ENCODE data around the gene HORMAD2. TPM values are rescaled to one million over a fixed set of nuclear protein-coding genes. Genes with fewer than 3 reads are reported as not detected.

The HORMAD2 gene
- total and polyA plus RNA-seq, 4 donors: 0.11 to 0.86 (median 0.37) TPM

DNA sequence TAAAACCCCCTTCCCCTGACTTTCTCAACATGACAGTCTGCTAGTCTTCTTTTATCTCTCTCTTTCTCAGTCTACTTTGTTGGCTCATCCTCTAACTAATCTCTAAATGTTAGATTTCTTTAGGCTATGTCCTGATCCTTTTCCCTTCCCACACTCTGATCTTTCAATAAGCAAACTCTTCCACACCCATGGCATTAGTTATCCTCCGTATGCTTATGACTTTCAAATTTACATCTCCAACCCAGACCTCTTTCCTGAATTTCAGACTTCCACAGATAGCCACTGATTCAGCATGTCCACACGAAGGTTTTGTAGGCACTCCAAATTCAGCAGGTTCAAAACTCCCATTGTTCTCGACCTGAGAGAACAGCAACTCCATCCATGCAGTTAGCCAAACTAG is 90.7 kb downstream of the HORMAD2 start:
- no peak overlapping the region for H3K4me3 ChIP-seq (ENCODE audit: low read depth, low read length)

DNA sequence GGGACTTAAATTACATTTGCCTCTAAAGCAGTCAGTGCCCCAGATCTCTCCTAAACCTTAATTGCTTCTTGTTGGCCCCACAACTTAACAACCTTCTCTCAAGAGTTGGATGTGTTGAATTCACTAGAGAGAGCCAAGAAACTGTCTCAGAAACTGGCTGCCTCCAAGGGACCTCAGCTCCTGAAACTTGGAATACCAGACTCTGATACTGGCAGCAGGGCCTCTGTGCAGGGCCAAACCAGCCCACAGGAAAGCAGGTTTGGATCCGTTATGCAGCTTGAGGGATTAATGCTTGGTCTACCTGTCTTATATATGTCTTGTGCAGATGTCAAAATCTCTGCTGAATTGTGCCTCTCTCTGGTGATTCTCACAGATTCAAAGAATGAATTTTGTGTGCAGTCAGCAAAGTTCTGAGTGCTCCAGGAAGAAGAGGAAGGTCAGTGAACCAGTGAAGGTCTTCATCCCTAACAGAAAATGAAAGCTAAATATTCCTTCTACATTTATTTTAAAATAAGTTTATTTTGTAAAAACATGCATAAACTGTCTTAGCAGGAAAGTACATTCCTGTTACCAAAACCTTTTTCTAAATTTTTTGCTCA is 95.5 kb downstream of the HORMAD2 start:
- 50% methylated on average over 1 of the region's 1 CpG for WGBS (ENCODE audit: insufficient coverage)

More for the DNA sequence above, 90.7 kb downstream of the HORMAD2 start:
- Histone ChIP-seq H3K27me3 (ENCODE audit: control insufficient read depth, insufficient read depth, low read length) (no peaks in the 10 kb centered on the region), H3K9me3 (ENCODE audit: control insufficient read depth, insufficient read depth, low read length) (no peaks in the 10 kb centered on the region), H3K4me1 (ENCODE audit: control insufficient read depth, insufficient read depth, low read length) (no peaks in the 10 kb centered on the region), H3K36me3 (ENCODE audit: control insufficient read depth, insufficient read depth, low read length) (no peaks in the 10 kb centered on the region), H3K27ac (ENCODE audit: low read depth, low read length) (no peak overlapping the region)
- WGBS (ENCODE audit: insufficient coverage): 83% methylated on average over 3 of the region's 3 CpGs
- no peak for DNase-seq (ENCODE audit: low read depth in 4 of 6, low spot score in 6 of 6)

DNA sequence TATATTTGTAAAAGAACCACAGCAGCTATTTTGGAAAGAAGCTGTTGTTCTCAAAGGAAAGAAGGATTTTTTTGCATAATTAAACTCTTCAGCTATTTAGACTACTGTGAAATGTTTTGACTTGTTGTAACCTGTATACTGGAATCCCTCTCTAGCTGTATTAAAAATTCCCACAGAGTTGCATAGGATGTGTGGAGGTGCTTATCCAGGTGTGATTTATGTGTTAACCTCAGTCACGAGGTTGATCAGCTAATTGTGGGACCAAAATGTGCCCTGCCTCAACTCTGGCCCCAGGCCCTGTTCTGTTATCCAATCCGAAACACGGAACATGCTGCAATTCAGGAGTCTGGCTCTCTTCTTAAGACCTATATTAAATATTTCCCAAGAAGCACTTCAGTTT is 96.2 kb downstream of the HORMAD2 start:
- no peaks in the 10 kb centered on the region for H3K4me1 ChIP-seq (ENCODE audit: control insufficient read depth, insufficient read depth, low read length)
- H3K27ac ChIP-seq (ENCODE audit: low read depth, low read length): no peak overlapping the region
- H3K36me3 ChIP-seq (ENCODE audit: control insufficient read depth, insufficient read depth, low read length): no peaks in the 10 kb centered on the region
- DNase-seq (ENCODE audit: low read depth in 4 of 6, low spot score in 6 of 6): no peak
- no peak overlapping the region for H3K4me3 ChIP-seq (ENCODE audit: low read depth, low read length)
- H3K27me3 ChIP-seq (ENCODE audit: control insufficient read depth, insufficient read depth, low read length): no peaks in the 10 kb centered on the region
- WGBS (ENCODE audit: insufficient coverage): 100% methylated on average over 2 of the region's 3 CpGs
- no peaks in the 10 kb centered on the region for H3K9me3 ChIP-seq (ENCODE audit: control insufficient read depth, insufficient read depth, low read length)

More for the DNA sequence above, 95.5 kb downstream of the HORMAD2 start:
- no peaks in the 10 kb centered on the region for H3K9me3 ChIP-seq (ENCODE audit: control insufficient read depth, insufficient read depth, low read length)
- no peaks in the 10 kb centered on the region for H3K36me3 ChIP-seq (ENCODE audit: control insufficient read depth, insufficient read depth, low read length)
- H3K4me3 ChIP-seq (ENCODE audit: low read depth, low read length): no peak overlapping the region
- peak in 1 of 6 donors; percentile 85 for DNase-seq (ENCODE audit: low read depth in 4 of 6, low spot score in 6 of 6)
- H3K27me3 ChIP-seq (ENCODE audit: control insufficient read depth, insufficient read depth, low read length): no peaks in the 10 kb centered on the region
- H3K4me1 ChIP-seq (ENCODE audit: control insufficient read depth, insufficient read depth, low read length): no peaks in the 10 kb centered on the region
- H3K27ac ChIP-seq (ENCODE audit: low read depth, low read length): no peak overlapping the region

DNA sequence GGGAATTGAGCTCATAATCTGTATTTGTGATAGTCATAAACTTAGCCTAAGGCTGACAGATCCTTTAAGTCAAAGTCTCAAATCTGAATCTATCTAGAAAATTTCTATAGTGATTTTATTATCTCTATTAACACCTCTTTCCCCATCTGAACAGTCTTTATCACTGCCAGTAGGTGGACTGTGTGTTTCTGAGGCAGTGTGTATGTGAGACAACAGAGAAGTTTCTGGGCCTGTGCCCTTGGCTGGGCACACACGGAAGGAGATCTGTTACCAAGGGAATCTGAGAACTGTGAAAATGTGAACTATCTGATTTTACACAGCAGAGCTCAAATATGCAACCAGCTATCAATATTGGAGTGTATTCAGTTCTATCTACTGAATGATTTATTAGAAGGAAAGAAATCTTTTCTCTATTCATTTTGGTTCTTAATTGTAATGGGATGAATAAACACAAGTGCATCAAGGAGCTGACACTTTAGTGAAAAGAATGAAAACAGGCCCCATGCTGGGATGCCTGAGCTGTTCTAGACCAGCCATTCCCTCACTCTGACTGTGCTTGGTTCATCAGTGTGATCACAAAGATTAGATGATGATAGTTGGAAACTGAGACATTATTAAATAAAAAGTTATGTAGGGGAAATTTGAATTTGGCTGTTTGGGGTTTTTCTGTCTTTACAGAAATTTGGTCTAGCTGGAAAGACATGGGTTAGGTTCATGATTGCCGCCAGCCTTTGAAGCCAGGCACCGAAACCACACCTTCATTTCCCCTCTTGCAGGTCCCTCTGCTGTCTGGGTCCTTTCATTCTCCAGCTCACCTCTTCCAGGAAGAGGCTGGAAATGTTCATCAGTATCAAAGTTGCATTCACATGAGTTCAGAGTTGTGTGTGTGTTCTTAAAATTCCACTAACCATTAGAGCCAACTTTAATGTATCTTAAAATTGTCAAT is 98.2 kb downstream of the HORMAD2 start:
- DNase-seq (ENCODE audit: low read depth in 4 of 6, low spot score in 6 of 6): peak in 1 of 6 donors; percentile 70
- H3K9me3 ChIP-seq (ENCODE audit: control insufficient read depth, insufficient read depth, low read length): no peaks in the 10 kb centered on the region

DNA sequence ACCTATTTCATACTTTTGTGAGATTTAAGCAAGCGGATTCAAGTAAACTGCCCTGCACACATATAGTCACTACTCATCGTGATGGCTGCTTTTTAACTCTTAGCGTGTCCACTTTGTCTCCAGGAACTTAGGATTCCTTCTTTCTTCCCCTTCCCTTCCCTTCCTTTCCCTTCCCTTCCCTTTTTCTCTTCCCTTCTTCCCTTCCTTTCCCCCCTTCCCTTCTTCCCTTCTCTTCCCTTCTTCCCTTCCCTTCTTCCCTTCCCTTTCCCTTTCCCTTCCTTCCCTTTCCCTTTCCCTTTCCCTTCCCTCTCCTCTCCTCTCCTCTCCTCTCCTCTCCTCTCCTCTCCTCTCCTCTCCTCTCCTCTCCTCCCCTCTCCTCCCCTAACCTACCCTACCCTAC is 100.4 kb downstream of the HORMAD2 start:
- 89% methylated on average over 3 of the region's 3 CpGs for WGBS (ENCODE audit: insufficient coverage)
- Histone ChIP-seq H3K4me3 (ENCODE audit: low read depth, low read length) (no peak overlapping the region), H3K4me1 (ENCODE audit: control insufficient read depth, insufficient read depth, low read length) (no peaks in the 10 kb centered on the region), H3K9me3 (ENCODE audit: control insufficient read depth, insufficient read depth, low read length) (no peaks in the 10 kb centered on the region), H3K27me3 (ENCODE audit: control insufficient read depth, insufficient read depth, low read length) (no peaks in the 10 kb centered on the region), H3K36me3 (ENCODE audit: control insufficient read depth, insufficient read depth, low read length) (no peaks in the 10 kb centered on the region), H3K27ac (ENCODE audit: low read depth, low read length) (no peak overlapping the region)
- DNase-seq (ENCODE audit: low read depth in 4 of 6, low spot score in 6 of 6): no peak

More for the DNA sequence above, 98.2 kb downstream of the HORMAD2 start:
- Histone ChIP-seq H3K27me3 (ENCODE audit: control insufficient read depth, insufficient read depth, low read length) (no peaks in the 10 kb centered on the region), H3K4me1 (ENCODE audit: control insufficient read depth, insufficient read depth, low read length) (no peaks in the 10 kb centered on the region), H3K36me3 (ENCODE audit: control insufficient read depth, insufficient read depth, low read length) (no peaks in the 10 kb centered on the region), H3K4me3 (ENCODE audit: low read depth, low read length) (no peak overlapping the region), H3K27ac (ENCODE audit: low read depth, low read length) (no peak overlapping the region)
- WGBS (ENCODE audit: insufficient coverage): no CpG with 5 or more reads among the region's 3 CpGs

DNA sequence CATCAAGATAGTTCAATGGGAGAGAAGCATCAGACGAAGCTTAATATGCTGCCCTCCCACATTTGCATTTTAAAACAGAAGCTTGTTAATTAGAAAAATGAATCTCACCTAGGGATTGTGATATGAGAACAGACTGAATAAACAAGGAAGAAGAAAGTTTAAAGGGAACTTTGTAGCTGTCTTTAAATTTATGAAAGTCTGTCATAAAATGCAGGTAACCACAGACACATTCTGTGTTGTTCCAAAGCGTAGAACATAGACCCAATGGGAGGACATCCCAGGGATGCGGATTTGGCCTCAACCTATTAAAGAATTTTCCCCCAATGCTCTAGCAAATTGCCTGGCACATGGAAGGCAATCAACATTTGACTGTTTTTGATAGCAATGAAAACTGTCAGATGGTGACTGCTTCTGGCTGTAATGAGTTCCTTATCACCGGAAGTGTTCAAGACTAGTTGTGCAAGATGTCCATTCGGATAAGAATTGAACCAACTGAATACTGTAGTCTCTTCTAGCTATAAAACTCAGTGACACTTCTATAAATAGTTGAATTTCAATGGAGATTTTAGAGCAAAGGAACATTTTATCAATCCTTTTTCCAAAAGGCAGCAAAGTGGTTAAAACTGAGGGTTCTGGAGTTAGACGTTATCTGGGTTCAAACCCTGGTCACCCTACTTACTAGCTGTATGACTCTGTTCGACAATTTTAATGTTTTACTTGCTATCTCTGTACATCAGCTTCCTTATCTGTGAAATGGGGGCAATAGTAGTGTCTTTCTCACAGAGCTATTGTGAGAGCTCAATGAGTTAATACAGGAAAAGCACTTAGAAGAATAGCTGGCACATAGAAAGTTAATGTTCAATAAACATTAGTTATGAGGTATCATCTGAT is 101.4 kb downstream of the HORMAD2 start:
- DNase-seq (ENCODE audit: low read depth in 4 of 6, low spot score in 6 of 6): no peak
- WGBS (ENCODE audit: insufficient coverage): no CpG with 5 or more reads among the region's 7 CpGs
- Histone ChIP-seq H3K9me3 (ENCODE audit: control insufficient read depth, insufficient read depth, low read length) (no peaks in the 10 kb centered on the region), H3K27ac (ENCODE audit: low read depth, low read length) (no peak overlapping the region), H3K27me3 (ENCODE audit: control insufficient read depth, insufficient read depth, low read length) (no peaks in the 10 kb centered on the region), H3K4me3 (ENCODE audit: low read depth, low read length) (no peak overlapping the region), H3K36me3 (ENCODE audit: control insufficient read depth, insufficient read depth, low read length) (no peaks in the 10 kb centered on the region), H3K4me1 (ENCODE audit: control insufficient read depth, insufficient read depth, low read length) (no peaks in the 10 kb centered on the region)

DNA sequence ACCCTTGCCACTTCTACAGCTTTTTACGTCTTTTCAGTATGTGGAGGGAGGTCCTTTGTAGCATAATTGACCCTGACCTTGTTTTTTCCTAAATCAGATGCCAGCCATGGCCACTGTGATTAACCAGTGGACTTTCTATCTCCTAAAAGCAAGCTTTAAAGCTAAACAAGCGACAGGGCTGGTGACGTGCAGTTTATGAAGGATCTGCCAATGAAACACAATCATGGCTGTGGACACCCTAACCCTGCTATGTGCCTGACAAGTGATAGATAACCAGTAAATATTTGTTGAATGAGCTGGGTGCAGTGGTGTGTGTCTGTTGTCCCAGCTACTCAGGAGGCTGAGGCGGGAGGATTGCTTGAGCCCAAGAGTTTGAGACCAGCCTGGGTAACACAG is 102.1 kb downstream of the HORMAD2 start:
- 81% methylated on average over 2 of the region's 4 CpGs for WGBS (ENCODE audit: insufficient coverage)
- no peak for DNase-seq (ENCODE audit: low read depth in 4 of 6, low spot score in 6 of 6)
- H3K4me1 ChIP-seq (ENCODE audit: control insufficient read depth, insufficient read depth, low read length): no peaks in the 10 kb centered on the region
- no peak overlapping the region for H3K4me3 ChIP-seq (ENCODE audit: low read depth, low read length)
- H3K27me3 ChIP-seq (ENCODE audit: control insufficient read depth, insufficient read depth, low read length): no peaks in the 10 kb centered on the region
- no peaks in the 10 kb centered on the region for H3K36me3 ChIP-seq (ENCODE audit: control insufficient read depth, insufficient read depth, low read length)
- no peak overlapping the region for H3K27ac ChIP-seq (ENCODE audit: low read depth, low read length)
- no peaks in the 10 kb centered on the region for H3K9me3 ChIP-seq (ENCODE audit: control insufficient read depth, insufficient read depth, low read length)

DNA sequence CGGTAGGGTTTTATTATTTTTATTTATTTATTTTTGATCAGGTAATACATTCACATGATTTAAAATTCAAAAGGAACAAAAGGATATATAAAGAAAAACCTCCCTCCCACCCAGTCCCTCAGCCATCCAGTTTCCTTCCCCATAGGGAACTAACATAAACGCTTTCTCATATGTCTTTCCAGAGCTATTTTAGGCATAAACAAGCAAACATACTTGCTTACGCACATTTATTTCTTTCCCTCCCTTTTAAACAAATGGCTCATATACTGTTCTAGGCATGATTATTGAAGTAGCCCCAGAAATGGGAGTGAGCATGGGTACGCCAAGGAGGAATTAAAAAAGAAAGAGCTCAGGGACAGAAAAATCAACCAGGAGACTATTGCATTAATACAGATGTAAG is 102.6 kb downstream of the HORMAD2 start:
- WGBS (ENCODE audit: insufficient coverage): no CpG with 5 or more reads among the region's 4 CpGs
- Histone ChIP-seq H3K9me3 (ENCODE audit: control insufficient read depth, insufficient read depth, low read length) (no peaks in the 10 kb centered on the region), H3K4me3 (ENCODE audit: low read depth, low read length) (no peak overlapping the region), H3K4me1 (ENCODE audit: control insufficient read depth, insufficient read depth, low read length) (no peaks in the 10 kb centered on the region), H3K27me3 (ENCODE audit: control insufficient read depth, insufficient read depth, low read length) (no peaks in the 10 kb centered on the region), H3K36me3 (ENCODE audit: control insufficient read depth, insufficient read depth, low read length) (no peaks in the 10 kb centered on the region), H3K27ac (ENCODE audit: low read depth, low read length) (no peak overlapping the region)
- no peak for DNase-seq (ENCODE audit: low read depth in 4 of 6, low spot score in 6 of 6)

DNA sequence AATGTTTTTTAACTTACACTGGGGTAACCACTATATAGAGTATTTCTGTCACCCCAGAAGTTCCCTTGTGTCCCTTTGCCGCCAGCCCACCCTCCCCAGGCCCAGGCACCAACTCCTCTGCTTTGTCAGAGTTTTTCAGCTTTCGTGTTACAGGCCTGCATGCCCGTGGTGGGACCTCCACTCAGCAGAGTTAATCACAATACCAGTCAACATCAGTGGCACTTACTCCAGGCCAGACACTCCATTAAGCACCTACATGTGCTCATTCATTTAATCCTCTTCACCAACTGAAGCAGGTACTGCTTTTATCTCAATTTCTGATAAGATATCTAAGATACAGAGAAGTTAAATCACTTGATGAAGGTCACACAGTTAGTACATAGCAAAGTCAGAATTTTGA is 103.0 kb downstream of the HORMAD2 start:
- Histone ChIP-seq H3K9me3 (ENCODE audit: control insufficient read depth, insufficient read depth, low read length) (no peaks in the 10 kb centered on the region), H3K27ac (ENCODE audit: low read depth, low read length) (no peak overlapping the region), H3K4me1 (ENCODE audit: control insufficient read depth, insufficient read depth, low read length) (no peaks in the 10 kb centered on the region), H3K27me3 (ENCODE audit: control insufficient read depth, insufficient read depth, low read length) (no peaks in the 10 kb centered on the region), H3K4me3 (ENCODE audit: low read depth, low read length) (no peak overlapping the region), H3K36me3 (ENCODE audit: control insufficient read depth, insufficient read depth, low read length) (no peaks in the 10 kb centered on the region)
- WGBS (ENCODE audit: insufficient coverage): 72% methylated on average over 3 of the region's 3 CpGs
- no peak for DNase-seq (ENCODE audit: low read depth in 4 of 6, low spot score in 6 of 6)
